A549 (cell line): Measurements from ENCODE around the gene FOSL2. TPM values are rescaled to one million over a fixed set of nuclear protein-coding genes. Genes with fewer than 3 reads are reported as not detected.

Experiments used
- ATAC-seq, 2 experiments: fragments of 200-7000 bp in 1 of 2; fragments of >200 bp in 1 of 2; cut with Nextera tagmentation in 1 of 2; cut with Tn5 transposase in 1 of 2; 3 replicates each; pipeline versions ENCODE4 v1.8.0 to v1.9.1; 2018 to 2020; ENCODE audit warnings: mild to moderate bottlenecking in 1 of 2, moderate library complexity in 1 of 2
- CTCF ChIA-PET: fragments of 300-600 bp; sonication (Branson Sonifier 250); formaldehyde crosslinking; extraction: SDS; loops from one replicate; lab custom pipeline; 2021; ENCODE audit warnings: antibody characterized with exemption, inconsistent platforms; lab: Yijun Ruan, JAX
- POLR2A ChIA-PET: fragments of 350-600 bp; formaldehyde crosslinking; extraction: SDS; loops from one replicate; lab custom pipeline; 2021; ENCODE audit warnings: antibody characterized with exemption, inconsistent platforms; lab: Yijun Ruan, JAX
- DNase-seq, 2 experiments: peaks; one replicate each; pipeline versions ENCODE4 v3.0.0 to v3.0.0-alpha.2; 2011 to 2016; ENCODE audit warnings: low read depth in 1 of 2, low spot score in 1 of 2
- FAIRE-seq: peaks from 2 replicates; lab custom pipeline; 2011; peaks lifted over from hg19 to GRCh38; lab: Jason Lieb, UNC
- H3K27ac ChIP-seq, 2 experiments: fragments of >200 bp; sonication (Bioruptor Twin); formaldehyde crosslinking; 3 replicates each; pipeline ENCODE4 v1.5.1; 2016 to 2017
- H3K4me1 ChIP-seq: fragments of >200 bp; sonication (Bioruptor Twin); formaldehyde crosslinking; 3 replicates; pipeline ENCODE4 v1.6.1; 2016
- H3K4me2 ChIP-seq: fragments of >200 bp; sonication (Bioruptor Twin); formaldehyde crosslinking; 3 replicates; pipeline ENCODE4 v1.6.1; 2016
- H3K4me3 ChIP-seq: fragments of >200 bp; sonication (Bioruptor Twin); formaldehyde crosslinking; 3 replicates; pipeline ENCODE4 v1.5.1; 2016
- H3K9me3 ChIP-seq: fragments of >200 bp; sonication (Bioruptor Twin); formaldehyde crosslinking; 3 replicates; pipeline ENCODE4 v1.6.1; 2016
- CBX8 ChIP-seq: fragments of 200-600 bp; sonication (generic); IDR thresholded peaks from 2 replicates; pipeline ENCODE4 v1.6.1; 2016
- HOXA7 ChIP-seq: fragments of 250-450 bp; sonication (Bioruptor Pico); IDR thresholded peaks from 2 replicates; pipeline ENCODE4 v1.5.0; 2020; ENCODE audit warnings: mild to moderate bottlenecking, moderate library complexity
- HOXB13 ChIP-seq: fragments of 250-450 bp; sonication (Bioruptor Pico); IDR thresholded peaks from 2 replicates; pipeline ENCODE4 v1.5.0; 2020; ENCODE audit warnings: low read depth, mild to moderate bottlenecking, moderate library complexity
- HOXB5 ChIP-seq: fragments of 250-450 bp; sonication (Bioruptor Pico); IDR thresholded peaks from 2 replicates; pipeline ENCODE4 v1.5.0; 2020; ENCODE audit warnings: mild to moderate bottlenecking, moderate library complexity
- KDM1A ChIP-seq: fragments of 200-600 bp; sonication (generic); IDR thresholded peaks from 2 replicates; pipeline ENCODE4 v1.6.1; 2016; ENCODE audit warnings: low read depth, mild to moderate bottlenecking
- MAZ ChIP-seq: fragments of 150-350 bp; IDR thresholded peaks from 2 replicates; pipeline ENCODE4 v1.6.1; 2014; ENCODE audit warnings: antibody characterized with exemption, low read depth, low read length, borderline replicate concordance
- MYC ChIP-seq: IDR thresholded peaks from 2 replicates; pipeline ENCODE4 v1.6.1; 2012; ENCODE audit warnings: mild to moderate bottlenecking, inconsistent platforms, low read length, improper control_type of control experiment, borderline replicate concordance
- NFE2L2 ChIP-seq: fragments of 150-350 bp; conservative IDR thresholded peaks from 2 replicates; pipeline ENCODE4 v1.6.1; 2014; ENCODE audit warnings: low read length
- NPAS2 ChIP-seq: fragments of 250-450 bp; sonication (Bioruptor Pico); IDR thresholded peaks from 2 replicates; pipeline ENCODE4 v1.8.0; 2022; ENCODE audit warnings: mild to moderate bottlenecking, moderate library complexity, borderline replicate concordance
- PHF8 ChIP-seq: fragments of 200-600 bp; sonication (generic); IDR thresholded peaks from 2 replicates; pipeline ENCODE4 v1.6.1; 2016; ENCODE audit warnings: low read depth, mild to moderate bottlenecking, antibody characterized with exemption, moderate library complexity, borderline replicate concordance
- RCOR1 ChIP-seq: fragments of 150-350 bp; IDR thresholded peaks from 2 replicates; pipeline ENCODE4 v1.6.1; 2014; ENCODE audit warnings: antibody characterized with exemption, low read length, low read depth
- RFX5 ChIP-seq: fragments of 450-650 bp; IDR thresholded peaks from 2 replicates; pipeline ENCODE4 v1.7.1; 2014; ENCODE audit warnings: antibody characterized with exemption, mild to moderate bottlenecking, moderate library complexity
- SREBF2 ChIP-seq: fragments of 450-650 bp; IDR thresholded peaks from 2 replicates; pipeline ENCODE4 v1.6.1; 2014; ENCODE audit warnings: mild to moderate bottlenecking, moderate library complexity
- ZSCAN20 ChIP-seq: fragments of 250-450 bp; sonication (Bioruptor Pico); IDR thresholded peaks from 2 replicates; pipeline ENCODE4 v1.8.0; 2022; ENCODE audit warnings: mild to moderate bottlenecking, moderate library complexity
- WGBS: methylation state at CpG from one replicate; pipeline ENCODE4 v1.1.6; 2017; ENCODE audit errors: missing lambda C conversion rate; 5-methylcytosine and 5-hydroxymethylcytosine counted together
- polyA plus RNA-seq, 4 experiments: library from polyadenylated mRNA; depleted of rRNA in 3 of 4; stranded (reverse); fragments of >200 nt; fragmentation: RNase III in 1 of 4; extraction: RNeasy Plus Mini Kit Qiagen cat#74134 plus additional on column Dnase treatment in 1 of 4; gene quantifications; 2 replicates in 3 of 4; 3 replicates in 1 of 4; pipeline ENCODE4 v1.2.3, GENCODE V29; 2011 to 2017
- TF ChIP-seq, protein P1 (sequence below): fragments of 450-650 bp; IDR thresholded peaks from 2 replicates; pipeline ENCODE4 v1.6.1; 2014; ENCODE audit warnings: antibody characterized with exemption
- TF ChIP-seq, protein P2 (sequence below): fragments of 150-350 bp; IDR thresholded peaks from 2 replicates; pipeline ENCODE4 v1.6.1; 2014; ENCODE audit warnings: low read depth, mild to moderate bottlenecking, low read length
- TF ChIP-seq, protein P3 (sequence below): fragments of >200 bp; sonication (Bioruptor Twin); formaldehyde crosslinking; IDR thresholded peaks from 3 replicates; pipeline ENCODE4 v1.6.1; 2016
- TF ChIP-seq, protein P4 (sequence below): IDR thresholded peaks from 2 replicates; pipeline ENCODE4 v1.6.1; 2012
- TF ChIP-seq, protein P5 (sequence below): fragments of >200 bp; sonication (Bioruptor Twin); formaldehyde crosslinking; IDR thresholded peaks from 2 replicates; pipeline ENCODE4 v1.6.1; 2016
- TF ChIP-seq, protein P6 (sequence below): fragments of 200-600 bp; sonication (generic); IDR thresholded peaks from 2 replicates; pipeline ENCODE4 v1.6.1; 2016; ENCODE audit warnings: antibody characterized with exemption, mild to moderate bottlenecking, moderate library complexity

FOSL2 gene
- polyA plus RNA-seq, 2 of the 4 experiments (the other 2 are of a cell fraction), result 45.7 to 73.4 TPM

DNA sequence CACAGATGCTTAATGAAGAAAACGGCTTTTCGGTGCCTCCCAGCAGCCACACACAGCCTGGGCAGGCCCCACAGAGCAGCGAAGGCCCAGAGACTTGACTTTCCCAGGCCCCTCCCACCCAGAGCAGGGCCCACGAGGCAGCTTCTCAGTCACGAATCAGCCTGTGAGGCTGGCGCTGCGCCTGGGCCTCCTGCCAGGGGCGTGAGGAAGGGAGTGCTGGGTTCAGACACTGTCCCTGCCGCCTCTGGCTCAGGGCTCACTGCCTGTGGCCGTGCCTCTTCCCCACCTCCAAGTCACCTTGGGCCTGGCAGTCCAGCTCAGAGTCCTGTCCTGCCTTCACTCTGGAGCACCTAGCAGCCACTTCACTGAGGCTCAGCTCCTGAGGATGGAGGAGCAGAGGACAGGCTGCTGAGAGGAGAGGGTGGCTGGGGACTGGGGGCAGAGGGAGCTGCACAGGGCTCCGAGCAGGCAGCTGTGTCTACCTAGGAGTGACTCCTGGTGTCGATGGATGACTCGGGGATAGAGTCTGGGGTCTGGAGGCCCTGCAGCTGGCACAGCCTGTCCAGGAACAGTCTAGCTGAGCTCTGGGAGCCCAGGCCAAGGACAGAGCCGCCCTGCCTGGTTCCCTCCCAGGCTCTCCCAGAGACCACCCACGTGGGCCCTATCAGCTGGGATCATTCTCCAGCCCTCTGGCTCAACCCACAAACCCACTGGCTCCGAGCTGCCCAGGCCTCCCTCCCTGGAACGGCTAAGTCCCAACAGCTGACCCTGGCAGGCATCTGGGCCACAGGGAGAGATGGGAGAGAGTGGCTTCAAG, 36.4 kb upstream of the FOSL2 start:
- TF ChIP-seq, protein P1, sequence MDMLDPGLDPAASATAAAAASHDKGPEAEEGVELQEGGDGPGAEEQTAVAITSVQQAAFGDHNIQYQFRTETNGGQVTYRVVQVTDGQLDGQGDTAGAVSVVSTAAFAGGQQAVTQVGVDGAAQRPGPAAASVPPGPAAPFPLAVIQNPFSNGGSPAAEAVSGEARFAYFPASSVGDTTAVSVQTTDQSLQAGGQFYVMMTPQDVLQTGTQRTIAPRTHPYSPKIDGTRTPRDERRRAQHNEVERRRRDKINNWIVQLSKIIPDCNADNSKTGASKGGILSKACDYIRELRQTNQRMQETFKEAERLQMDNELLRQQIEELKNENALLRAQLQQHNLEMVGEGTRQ, result no peak
- TF ChIP-seq, protein P2, sequence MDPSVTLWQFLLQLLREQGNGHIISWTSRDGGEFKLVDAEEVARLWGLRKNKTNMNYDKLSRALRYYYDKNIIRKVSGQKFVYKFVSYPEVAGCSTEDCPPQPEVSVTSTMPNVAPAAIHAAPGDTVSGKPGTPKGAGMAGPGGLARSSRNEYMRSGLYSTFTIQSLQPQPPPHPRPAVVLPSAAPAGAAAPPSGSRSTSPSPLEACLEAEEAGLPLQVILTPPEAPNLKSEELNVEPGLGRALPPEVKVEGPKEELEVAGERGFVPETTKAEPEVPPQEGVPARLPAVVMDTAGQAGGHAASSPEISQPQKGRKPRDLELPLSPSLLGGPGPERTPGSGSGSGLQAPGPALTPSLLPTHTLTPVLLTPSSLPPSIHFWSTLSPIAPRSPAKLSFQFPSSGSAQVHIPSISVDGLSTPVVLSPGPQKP, result no peak
- TF ChIP-seq, protein P3, sequence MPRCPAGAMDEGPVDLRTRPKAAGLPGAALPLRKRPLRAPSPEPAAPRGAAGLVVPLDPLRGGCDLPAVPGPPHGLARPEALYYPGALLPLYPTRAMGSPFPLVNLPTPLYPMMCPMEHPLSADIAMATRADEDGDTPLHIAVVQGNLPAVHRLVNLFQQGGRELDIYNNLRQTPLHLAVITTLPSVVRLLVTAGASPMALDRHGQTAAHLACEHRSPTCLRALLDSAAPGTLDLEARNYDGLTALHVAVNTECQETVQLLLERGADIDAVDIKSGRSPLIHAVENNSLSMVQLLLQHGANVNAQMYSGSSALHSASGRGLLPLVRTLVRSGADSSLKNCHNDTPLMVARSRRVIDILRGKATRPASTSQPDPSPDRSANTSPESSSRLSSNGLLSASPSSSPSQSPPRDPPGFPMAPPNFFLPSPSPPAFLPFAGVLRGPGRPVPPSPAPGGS, result no peak
- TF ChIP-seq MAZ (no peak), CBX8 (no peak), PHF8 (no peak), SREBF2 (no peak), NPAS2 (CRISPR knock-in tag) (no peak), MYC (no peak), KDM1A (no peak), RFX5 (no peak), HOXB13 (CRISPR knock-in tag) (no peak), RCOR1 (no peak), NFE2L2 (no peak), ZSCAN20 (CRISPR knock-in tag) (no peak), HOXA7 (CRISPR knock-in tag) (no peak), HOXB5 (CRISPR knock-in tag) (no peak)
- TF ChIP-seq, protein P4, sequence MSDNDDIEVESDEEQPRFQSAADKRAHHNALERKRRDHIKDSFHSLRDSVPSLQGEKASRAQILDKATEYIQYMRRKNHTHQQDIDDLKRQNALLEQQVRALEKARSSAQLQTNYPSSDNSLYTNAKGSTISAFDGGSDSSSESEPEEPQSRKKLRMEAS, result no peak; the same call in 1 of the 2 replicates
- TF ChIP-seq, protein P5, sequence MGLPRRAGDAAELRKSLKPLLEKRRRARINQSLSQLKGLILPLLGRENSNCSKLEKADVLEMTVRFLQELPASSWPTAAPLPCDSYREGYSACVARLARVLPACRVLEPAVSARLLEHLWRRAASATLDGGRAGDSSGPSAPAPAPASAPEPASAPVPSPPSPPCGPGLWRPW, result no peak
- TF ChIP-seq, protein P6, sequence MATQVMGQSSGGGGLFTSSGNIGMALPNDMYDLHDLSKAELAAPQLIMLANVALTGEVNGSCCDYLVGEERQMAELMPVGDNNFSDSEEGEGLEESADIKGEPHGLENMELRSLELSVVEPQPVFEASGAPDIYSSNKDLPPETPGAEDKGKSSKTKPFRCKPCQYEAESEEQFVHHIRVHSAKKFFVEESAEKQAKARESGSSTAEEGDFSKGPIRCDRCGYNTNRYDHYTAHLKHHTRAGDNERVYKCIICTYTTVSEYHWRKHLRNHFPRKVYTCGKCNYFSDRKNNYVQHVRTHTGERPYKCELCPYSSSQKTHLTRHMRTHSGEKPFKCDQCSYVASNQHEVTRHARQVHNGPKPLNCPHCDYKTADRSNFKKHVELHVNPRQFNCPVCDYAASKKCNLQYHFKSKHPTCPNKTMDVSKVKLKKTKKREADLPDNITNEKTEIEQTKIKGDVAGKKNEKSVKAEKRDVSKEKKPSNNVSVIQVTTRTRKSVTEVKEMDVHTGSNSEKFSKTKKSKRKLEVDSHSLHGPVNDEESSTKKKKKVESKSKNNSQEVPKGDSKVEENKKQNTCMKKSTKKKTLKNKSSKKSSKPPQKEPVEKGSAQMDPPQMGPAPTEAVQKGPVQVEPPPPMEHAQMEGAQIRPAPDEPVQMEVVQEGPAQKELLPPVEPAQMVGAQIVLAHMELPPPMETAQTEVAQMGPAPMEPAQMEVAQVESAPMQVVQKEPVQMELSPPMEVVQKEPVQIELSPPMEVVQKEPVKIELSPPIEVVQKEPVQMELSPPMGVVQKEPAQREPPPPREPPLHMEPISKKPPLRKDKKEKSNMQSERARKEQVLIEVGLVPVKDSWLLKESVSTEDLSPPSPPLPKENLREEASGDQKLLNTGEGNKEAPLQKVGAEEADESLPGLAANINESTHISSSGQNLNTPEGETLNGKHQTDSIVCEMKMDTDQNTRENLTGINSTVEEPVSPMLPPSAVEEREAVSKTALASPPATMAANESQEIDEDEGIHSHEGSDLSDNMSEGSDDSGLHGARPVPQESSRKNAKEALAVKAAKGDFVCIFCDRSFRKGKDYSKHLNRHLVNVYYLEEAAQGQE, result no peak
- Histone ChIP-seq H3K4me1 (peaks cover 28% of the 10 kb centered on the region), H3K27ac (peak overlapping the region; percentile 47 to 83), H3K4me3 (no peak overlapping the region), H3K9me3 (no peaks in the 10 kb centered on the region), H3K4me2 (no peak overlapping the region; the same call in 2 of the 3 replicates)
- ChIA-PET POLR2A (interaction anchor here (0.6 to 1.0 kb wide), 2 partner anchors 34 to 45 kb away, joined by 4 read pairs; no protein-coding TSS in a partner anchor), CTCF (interaction anchor here (0.5 to 2.1 kb wide), 3 partner anchors 25 to 711 kb away, joined by 3 to 6 read pairs (median 4); no protein-coding TSS in a partner anchor)
- ATAC-seq (peak; percentile 16 to 50; a peak in 4 of 6 replicates), FAIRE-seq (no peak), DNase-seq (peak in 1 of 2 experiments; percentile 38)
- 73% methylated on average over 17 of the region's 17 CpGs for WGBS
